Aortic smooth muscle cell (primary cell): ENCODE results near the gene SUGP1. TPM values are rescaled to one million over a fixed set of nuclear protein-coding genes. Genes with fewer than 3 reads are reported as not detected.

Source experiments
- total RNA-seq: library from RNA; depleted of rRNA; stranded (reverse); fragments of >200 nt; gene quantifications from 2 replicates; pipeline ENCODE4 v1.2.3, GENCODE V29; 2014

The SUGP1 gene, protein sequence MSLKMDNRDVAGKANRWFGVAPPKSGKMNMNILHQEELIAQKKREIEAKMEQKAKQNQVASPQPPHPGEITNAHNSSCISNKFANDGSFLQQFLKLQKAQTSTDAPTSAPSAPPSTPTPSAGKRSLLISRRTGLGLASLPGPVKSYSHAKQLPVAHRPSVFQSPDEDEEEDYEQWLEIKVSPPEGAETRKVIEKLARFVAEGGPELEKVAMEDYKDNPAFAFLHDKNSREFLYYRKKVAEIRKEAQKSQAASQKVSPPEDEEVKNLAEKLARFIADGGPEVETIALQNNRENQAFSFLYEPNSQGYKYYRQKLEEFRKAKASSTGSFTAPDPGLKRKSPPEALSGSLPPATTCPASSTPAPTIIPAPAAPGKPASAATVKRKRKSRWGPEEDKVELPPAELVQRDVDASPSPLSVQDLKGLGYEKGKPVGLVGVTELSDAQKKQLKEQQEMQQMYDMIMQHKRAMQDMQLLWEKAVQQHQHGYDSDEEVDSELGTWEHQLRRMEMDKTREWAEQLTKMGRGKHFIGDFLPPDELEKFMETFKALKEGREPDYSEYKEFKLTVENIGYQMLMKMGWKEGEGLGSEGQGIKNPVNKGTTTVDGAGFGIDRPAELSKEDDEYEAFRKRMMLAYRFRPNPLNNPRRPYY
- 28.0 and 29.2 TPM in 2 replicates for total RNA-seq

DNA sequence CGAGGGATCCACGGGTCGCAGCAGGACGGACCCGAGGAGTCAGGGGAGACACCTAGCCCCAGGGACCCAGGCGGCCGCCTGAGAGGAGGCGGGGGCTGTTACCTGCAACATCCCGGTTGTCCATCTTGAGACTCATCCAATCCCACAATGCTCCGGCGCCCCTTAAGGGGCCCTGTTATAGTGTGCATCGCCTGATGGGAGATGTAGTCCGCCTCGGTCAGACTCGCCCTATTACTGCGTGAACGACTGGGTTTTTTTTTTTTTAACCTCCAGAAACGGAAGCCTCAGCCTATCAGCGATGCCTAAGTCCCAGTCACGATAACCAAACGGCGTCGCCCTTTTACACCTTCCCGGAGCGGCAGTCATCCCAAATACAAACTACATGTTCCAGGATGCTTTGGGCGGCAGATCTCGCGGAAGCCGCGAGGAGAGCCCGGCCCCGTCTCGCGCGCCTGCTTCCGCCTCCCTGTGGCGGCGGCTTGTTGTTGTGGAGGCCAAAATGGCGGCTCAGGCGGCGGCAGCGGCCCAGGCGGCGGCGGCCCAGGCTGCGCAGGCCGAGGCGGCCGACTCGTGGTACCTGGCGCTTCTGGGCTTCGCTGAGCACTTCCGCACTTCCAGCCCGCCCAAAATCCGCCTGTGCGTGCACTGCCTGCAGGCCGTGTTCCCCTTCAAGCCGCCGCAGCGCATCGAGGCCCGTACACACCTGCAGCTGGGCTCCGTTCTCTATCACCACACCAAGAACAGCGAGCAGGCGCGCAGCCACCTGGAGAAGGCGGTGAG lies at the start of gene SUGP1, which contains the start of gene MAU2:
Gene SUGP1, minus strand, starts transcription at position 149 of the 780 bp plus-strand sequence. Its CDS starts 13 bp downstream, at position 136.
Gene MAU2, plus strand, starts transcription at position 469 of the 780 bp plus-strand sequence. Its CDS starts 31 bp downstream, at position 500.

Other genes starting within 250 kb of the SUGP1 start
- gene TMEM161A, start 182.0 kb downstream of the SUGP1 start, total RNA-seq: 15.8 and 16.0 TPM in 2 replicates
- gene MEF2B, start 150.2 kb downstream of the SUGP1 start, total RNA-seq: not detected in 2 replicates
- gene BORCS8, start 128.4 kb downstream of the SUGP1 start, total RNA-seq: 15.5 and 18.9 TPM in 2 replicates
- 38.8 and 40.3 TPM in 2 replicates for gene RFXANK, start 128.3 kb downstream of the SUGP1 start, total RNA-seq
- 6.4 and 11.4 TPM in 2 replicates for gene NR2C2AP, start 117.1 kb downstream of the SUGP1 start, total RNA-seq
- gene NCAN, start 108.6 kb downstream of the SUGP1 start, total RNA-seq: under 0.01 TPM in 1 of 2 replicates, not detected in the other
- 0.53 and 0.75 TPM in 2 replicates for gene TM6SF2, start 47.2 kb downstream of the SUGP1 start, total RNA-seq
- gene MAU2, start 320 bp upstream of the SUGP1 start, total RNA-seq: 23.3 and 26.7 TPM in 2 replicates
- 53.9 and 55.1 TPM in 2 replicates for gene GATAD2A, start 85.2 kb upstream of the SUGP1 start, total RNA-seq
- 1.1 and 1.5 TPM in 2 replicates for gene TSSK6, start 195.0 kb upstream of the SUGP1 start, total RNA-seq
- gene NDUFA13, start 195.7 kb upstream of the SUGP1 start, total RNA-seq: 312 and 424 TPM in 2 replicates
- 0.13 and 0.44 TPM in 2 replicates for gene YJEFN3, start 208.4 kb upstream of the SUGP1 start, total RNA-seq
- under 0.01 TPM in 2 replicates for gene CILP2, start 217.8 kb upstream of the SUGP1 start, total RNA-seq